ENCODE results near the gene HMGN4.

DNA sequence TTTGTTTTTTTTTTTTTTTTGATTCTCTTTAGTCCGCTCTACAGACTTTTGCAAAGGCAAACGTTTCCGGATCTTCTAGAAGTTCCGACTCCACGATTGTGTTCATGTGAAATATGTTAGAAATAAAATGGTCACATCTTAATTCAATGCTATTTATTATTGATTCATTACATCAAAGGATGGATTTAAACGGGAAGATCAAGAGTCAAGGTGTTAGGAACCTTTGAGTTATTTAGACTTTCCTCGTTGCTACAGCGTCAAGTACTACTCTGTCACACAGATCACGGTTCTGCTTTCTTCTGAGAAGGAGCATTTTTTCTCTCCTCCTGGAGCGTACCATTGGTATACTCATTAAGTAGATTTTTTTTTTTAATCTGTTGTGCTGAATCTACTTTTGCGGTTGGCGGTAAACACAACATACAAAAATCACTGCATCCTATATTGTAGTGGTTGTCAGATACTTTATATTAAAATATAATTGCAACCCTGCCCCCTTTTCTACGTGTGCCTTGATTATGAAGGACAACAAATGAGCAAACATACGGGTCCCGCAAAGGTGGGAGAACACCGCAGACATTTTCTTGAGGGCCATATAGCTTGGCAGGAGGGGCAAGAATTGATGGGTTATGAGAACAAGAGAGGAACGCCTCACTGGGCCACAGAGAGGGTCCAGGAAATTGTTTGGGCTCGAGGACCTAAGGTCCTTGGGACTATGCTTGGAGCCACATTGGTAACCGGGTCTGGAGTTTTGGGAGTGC, 17.5 kb downstream of the HMGN4 start:
- no peak for TF ChIP-seq FOSL1 (IDR thresholded peaks at IDR 0.05; ENCODE audit: low read depth)
- TF ChIP-seq POLR2A (IDR thresholded peaks at IDR 0.05; ENCODE audit: borderline replicate concordance, extremely low read depth, insufficient read depth, insufficient read length): no peak
- TF ChIP-seq, protein P1, sequence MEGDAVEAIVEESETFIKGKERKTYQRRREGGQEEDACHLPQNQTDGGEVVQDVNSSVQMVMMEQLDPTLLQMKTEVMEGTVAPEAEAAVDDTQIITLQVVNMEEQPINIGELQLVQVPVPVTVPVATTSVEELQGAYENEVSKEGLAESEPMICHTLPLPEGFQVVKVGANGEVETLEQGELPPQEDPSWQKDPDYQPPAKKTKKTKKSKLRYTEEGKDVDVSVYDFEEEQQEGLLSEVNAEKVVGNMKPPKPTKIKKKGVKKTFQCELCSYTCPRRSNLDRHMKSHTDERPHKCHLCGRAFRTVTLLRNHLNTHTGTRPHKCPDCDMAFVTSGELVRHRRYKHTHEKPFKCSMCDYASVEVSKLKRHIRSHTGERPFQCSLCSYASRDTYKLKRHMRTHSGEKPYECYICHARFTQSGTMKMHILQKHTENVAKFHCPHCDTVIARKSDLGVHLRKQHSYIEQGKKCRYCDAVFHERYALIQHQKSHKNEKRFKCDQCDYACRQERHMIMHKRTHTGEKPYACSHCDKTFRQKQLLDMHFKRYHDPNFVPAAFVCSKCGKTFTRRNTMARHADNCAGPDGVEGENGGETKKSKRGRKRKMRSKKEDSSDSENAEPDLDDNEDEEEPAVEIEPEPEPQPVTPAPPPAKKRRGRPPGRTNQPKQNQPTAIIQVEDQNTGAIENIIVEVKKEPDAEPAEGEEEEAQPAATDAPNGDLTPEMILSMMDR (IDR thresholded peaks at IDR 0.05 in 2 of 3, conservative IDR thresholded peaks at IDR 0.05 in 1 of 3; ENCODE audit: borderline replicate concordance in 1 of 3, insufficient read depth in 1 of 3, low read depth in 2 of 3, low read length in 2 of 3): no peak
- TF ChIP-seq RAD21 (IDR thresholded peaks at IDR 0.05; ENCODE audit: low read depth): no peak
- no peak for TF ChIP-seq JUND (IDR thresholded peaks at IDR 0.05)
- TF ChIP-seq, protein P2, sequence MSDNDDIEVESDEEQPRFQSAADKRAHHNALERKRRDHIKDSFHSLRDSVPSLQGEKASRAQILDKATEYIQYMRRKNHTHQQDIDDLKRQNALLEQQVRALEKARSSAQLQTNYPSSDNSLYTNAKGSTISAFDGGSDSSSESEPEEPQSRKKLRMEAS (IDR thresholded peaks at IDR 0.05): no peak
- TF ChIP-seq, protein P3, sequence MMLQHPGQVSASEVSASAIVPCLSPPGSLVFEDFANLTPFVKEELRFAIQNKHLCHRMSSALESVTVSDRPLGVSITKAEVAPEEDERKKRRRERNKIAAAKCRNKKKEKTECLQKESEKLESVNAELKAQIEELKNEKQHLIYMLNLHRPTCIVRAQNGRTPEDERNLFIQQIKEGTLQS (IDR thresholded peaks at IDR 0.05): no peak

All from HCT116 (cell line).